Measurements from ENCODE around the gene MTOR.
"Not testable (repeated sequence)": the region's sequence is repeated elsewhere in the genome, so short reads cannot be mapped to it uniquely, and the experiment has no call there.

Gene MTOR

DNA sequence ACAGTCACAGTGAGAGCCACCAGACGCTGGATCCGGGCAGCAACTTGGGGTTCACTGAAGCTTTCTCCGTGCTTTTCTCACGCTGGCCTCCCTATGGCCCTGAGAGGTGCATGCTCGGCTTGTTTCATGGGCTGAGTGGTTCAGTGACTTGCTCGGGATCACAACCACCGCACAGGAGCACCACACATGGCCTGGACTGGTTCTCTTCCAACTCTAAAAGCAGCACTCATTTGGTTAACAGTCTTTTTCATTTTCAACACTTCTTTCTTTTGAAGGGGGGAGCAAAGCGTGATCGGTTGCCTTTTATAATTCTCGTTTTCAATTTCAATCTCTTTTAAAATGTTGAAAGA is 36.8 kb upstream of the MTOR start:
- H3K4me3 ChIP-seq (ENCODE audit: low read length), result no peak overlapping the region
- TF ChIP-seq, protein P1, sequence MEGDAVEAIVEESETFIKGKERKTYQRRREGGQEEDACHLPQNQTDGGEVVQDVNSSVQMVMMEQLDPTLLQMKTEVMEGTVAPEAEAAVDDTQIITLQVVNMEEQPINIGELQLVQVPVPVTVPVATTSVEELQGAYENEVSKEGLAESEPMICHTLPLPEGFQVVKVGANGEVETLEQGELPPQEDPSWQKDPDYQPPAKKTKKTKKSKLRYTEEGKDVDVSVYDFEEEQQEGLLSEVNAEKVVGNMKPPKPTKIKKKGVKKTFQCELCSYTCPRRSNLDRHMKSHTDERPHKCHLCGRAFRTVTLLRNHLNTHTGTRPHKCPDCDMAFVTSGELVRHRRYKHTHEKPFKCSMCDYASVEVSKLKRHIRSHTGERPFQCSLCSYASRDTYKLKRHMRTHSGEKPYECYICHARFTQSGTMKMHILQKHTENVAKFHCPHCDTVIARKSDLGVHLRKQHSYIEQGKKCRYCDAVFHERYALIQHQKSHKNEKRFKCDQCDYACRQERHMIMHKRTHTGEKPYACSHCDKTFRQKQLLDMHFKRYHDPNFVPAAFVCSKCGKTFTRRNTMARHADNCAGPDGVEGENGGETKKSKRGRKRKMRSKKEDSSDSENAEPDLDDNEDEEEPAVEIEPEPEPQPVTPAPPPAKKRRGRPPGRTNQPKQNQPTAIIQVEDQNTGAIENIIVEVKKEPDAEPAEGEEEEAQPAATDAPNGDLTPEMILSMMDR (conservative IDR thresholded peaks at IDR 0.05; ENCODE audit: low read length), result no peak
- DNase-seq (ENCODE audit: low read depth), result no peak

DNA sequence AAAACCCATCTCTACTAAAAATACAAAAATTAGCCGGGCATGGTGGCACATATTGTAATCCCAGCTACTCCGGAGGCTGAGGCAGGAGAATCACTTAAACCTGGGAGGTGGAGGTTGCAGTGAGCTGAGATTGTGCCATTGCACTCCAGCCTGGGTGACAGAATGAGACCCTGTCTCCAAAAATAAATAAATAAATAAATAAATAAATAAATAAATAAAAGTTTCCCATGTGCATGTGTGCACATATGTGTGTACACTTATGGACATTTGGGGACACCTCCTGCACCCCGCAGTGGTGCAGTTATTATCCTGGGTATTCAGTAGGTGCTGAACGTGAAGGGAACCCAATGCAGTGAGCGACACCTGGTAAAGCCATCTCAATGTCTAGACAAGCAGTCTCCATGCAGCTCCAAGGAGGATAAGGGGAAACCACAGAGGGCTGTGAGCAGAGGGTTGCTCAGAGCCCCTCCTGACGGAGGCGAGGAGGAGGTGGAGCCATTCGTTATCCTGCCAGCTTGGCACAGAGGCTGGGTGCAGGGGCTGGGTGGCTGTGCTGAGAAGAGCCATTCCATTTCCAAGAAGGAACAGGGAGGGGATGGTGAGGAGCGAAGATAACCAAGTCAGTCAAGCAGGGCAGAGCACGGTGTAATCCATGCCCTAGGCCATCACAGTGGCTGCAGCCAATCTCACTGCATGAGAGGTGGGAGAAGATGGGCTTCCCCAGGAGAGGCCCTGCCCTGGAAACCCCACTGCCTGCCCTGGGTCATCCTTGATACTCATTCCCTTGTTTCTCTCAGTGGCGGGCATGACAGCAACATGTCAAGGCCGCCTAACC is 36.3 kb upstream of the MTOR start:
- TF ChIP-seq, protein P1 (conservative IDR thresholded peaks at IDR 0.05; ENCODE audit: low read length), result no peak
- H3K4me3 ChIP-seq (ENCODE audit: low read length), result no peak overlapping the region
- DNase-seq (ENCODE audit: low read depth), result no peak

DNA sequence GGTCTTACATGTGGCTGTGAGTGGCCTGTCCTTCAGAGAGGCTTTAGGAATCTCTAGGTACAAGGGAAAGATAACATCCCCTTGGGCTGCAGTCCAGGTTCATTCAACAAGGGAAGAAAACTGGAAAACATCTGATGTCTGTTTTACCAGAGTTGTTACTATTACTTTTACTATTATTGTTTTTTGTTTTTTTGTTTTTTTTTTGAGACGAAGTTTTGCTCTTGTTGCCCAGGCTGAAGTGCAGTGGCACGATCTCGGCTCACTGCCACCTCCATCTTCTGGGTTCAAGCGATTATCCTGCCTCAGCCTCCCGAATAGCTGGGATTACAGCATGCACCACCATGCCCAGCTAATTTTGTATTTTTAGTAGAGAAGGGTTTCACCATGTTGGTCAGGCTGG is 35.4 kb upstream of the MTOR start:
- not testable (repeated sequence) for DNase-seq (ENCODE audit: low read depth); H3K4me3 ChIP-seq (ENCODE audit: low read length)

DNA sequence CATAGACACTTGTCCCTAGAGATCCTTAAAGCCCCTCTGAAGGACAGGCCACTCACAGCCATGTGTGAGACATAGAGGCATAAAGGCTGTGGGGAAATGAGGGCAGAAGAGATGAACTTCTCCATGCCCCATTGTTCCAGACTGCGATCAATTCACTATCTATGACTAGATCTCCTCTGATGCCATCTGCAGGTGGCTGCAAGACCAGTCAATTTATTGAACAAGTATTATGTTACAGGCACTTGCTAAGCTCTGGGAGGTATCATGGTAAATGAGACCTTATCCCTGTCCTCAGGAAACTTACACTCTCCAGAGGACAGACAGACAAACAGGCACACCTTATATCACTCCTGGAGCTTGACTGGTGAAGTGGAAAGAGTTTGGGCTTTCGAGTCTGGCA is 33.6 kb upstream of the MTOR start:
- DNase-seq (ENCODE audit: low read depth), result no peak
- no peak overlapping the region for H3K4me3 ChIP-seq (ENCODE audit: low read length)
- TF ChIP-seq, protein P1 (conservative IDR thresholded peaks at IDR 0.05; ENCODE audit: low read length), result no peak

GRCh38 chr1:11294951-11295350 is 32.6 kb upstream of the MTOR start:
- TF ChIP-seq, protein P1 (conservative IDR thresholded peaks at IDR 0.05; ENCODE audit: low read length), result no peak
- H3K4me3 ChIP-seq (ENCODE audit: low read length), result no peak overlapping the region
- DNase-seq (ENCODE audit: low read depth), result no peak

DNA sequence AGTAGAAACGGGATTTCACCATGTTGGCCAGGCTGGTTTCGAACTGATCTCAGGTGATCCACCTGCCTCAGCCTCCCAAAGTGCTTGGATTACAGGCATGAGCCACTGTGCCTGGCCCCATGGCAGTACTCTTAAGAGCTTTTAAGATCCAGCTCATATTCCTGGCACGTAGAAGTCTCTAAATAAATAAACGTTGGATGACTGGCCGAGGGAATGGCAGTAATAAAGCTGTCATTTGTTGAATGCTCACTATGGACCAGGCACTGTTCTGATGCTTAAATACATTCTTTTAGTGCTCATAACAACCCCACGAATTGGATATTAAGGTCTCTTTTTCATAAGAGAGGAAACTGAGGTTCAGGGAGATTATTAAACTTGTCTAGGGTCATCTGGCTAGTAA is 31.5 kb upstream of the MTOR start:
- TF ChIP-seq, protein P1 (conservative IDR thresholded peaks at IDR 0.05; ENCODE audit: low read length), result no peak
- DNase-seq (ENCODE audit: low read depth), result no peak
- H3K4me3 ChIP-seq (ENCODE audit: low read length), result no peak overlapping the region

GRCh38 chr1:11291049-11291448 is 28.7 kb upstream of the MTOR start:
- TF ChIP-seq, protein P1 (conservative IDR thresholded peaks at IDR 0.05; ENCODE audit: low read length), result no peak
- H3K4me3 ChIP-seq (ENCODE audit: low read length), result no peak overlapping the region
- no peak for DNase-seq (ENCODE audit: low read depth)
